COLO829 (cell line): Measurements from ENCODE around the gene ZNF276.
"Not testable (repeated sequence)": the region's sequence is repeated elsewhere in the genome, so short reads cannot be mapped to it uniquely, and the experiment has no call there.

ENCODE experiments used
- DNase-seq: peaks from one replicate; pipeline ENCODE4 v3.0.0; 2012; ENCODE audit warnings: low spot score

Gene ZNF276

GRCh38 chr16:89737341-89738071 lies 16.2 kb downstream of the ZNF276 start:
- DNase-seq = no peak

GRCh38 chr16:89738072-89738377 lies 16.7 kb downstream of the ZNF276 start:
- no peak for DNase-seq

- DNase-seq = no peak
Measured at GRCh38 chr16:89738538-89739317, 17.4 kb downstream of the ZNF276 start.

GRCh38 chr16:89739383-89739782 lies 18.0 kb downstream of the ZNF276 start:
- no peak for DNase-seq

- DNase-seq = no peak
Measured at GRCh38 chr16:89741342-89742014, 20.1 kb downstream of the ZNF276 start.

DNA sequence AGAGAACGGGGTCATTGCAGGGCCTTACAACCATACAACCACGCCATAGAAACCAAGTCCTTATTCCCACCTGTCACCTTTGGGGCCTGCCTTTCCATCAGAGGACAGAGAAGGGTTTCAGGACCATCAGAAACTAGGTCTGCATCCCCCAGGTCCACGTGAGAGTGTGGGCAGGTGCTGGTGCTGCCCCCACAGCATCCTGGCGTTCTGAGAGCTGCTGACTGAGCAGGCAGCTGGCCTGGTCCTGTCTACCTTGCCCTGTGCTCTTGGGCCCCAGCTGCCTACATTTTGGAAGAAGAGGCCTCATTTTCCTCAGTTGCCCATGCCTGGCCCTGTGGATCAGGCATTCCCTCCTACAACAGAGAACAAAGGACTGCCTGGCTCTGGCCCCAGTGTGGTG lies 21.6 kb downstream of the ZNF276 start:
- no peak for DNase-seq

- DNase-seq = no peak
Measured at GRCh38 chr16:89744813-89745212, 23.5 kb downstream of the ZNF276 start.

DNA sequence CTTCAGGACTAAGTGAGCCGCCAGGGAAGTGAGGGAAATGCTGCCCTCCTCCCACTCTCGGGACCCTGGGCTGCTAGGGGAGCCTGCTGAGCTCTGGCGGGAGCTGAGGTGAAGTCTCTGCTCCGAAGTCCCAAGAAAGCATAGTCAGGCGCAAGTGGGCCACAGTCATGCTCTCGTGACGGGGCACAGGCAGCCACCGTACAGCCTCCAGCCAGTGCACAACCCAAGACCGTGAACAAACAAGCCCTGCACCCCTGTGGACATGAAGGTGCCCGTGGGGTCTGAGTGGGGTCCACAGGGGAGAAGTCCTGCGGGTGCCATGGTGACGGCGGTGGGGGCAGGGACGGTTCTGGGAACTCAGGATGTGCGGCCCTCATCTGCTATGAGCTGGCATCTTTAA lies 24.7 kb downstream of the ZNF276 start:
- DNase-seq = no peak

DNA sequence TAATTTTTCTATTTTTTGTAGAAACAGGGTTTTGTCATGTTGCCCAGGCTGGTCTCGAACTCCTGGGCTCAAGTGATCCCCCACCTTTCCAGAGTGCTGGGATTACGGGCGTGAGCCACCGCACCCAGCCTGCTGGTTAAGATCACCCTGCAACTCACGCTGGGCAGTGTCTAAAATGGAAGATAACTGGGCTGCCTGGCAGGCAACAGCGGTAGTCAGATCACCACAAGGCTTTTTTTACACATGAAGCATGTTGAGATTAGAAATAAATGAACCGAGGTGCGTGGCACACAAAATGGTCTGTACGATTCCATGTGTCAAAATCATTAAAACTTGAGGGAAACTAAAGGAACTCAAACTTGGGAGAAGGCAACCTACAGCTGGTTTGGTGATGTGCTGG lies 26.7 kb downstream of the ZNF276 start:
- DNase-seq = no peak

DNA sequence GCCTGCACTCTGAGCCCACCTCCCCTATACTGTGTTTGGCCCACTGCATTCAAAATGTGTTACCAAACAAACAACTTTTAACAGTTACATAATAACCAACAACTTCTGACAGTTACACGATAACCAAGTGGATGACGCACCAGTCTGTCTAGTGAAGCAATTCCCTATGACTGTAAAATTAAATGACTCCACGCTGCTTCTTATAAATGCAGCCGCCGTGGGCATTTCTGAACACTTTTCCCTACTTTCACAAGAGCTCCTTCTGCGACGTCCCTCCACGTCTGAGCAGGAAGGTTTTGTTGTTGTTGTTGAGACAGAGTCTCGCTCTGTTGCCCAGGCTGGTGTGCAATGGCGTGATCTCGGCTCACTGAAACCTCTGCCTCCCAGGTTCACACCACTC lies 27.6 kb downstream of the ZNF276 start:
- DNase-seq = no peak

DNA sequence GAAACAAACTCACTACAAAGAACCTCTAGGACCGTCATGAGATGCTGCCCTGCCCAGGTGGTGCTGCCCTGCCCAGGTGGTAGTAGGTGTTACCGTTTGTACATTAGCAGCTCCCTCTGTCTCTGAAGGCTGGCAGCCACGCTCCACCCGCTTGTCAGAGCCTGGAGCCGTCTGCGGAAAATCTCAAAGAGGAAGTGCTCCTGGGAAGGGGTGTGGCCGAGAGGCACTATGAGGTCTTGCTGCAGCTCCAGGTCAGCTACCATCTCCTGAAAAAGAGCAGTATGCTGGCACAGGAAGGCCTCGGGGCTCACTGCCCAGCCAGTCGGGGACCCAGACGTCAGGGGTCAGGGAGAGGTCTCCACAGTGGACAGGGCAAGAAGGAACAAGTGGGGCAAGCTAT lies 28.3 kb downstream of the ZNF276 start:
- DNase-seq = no peak

DNA sequence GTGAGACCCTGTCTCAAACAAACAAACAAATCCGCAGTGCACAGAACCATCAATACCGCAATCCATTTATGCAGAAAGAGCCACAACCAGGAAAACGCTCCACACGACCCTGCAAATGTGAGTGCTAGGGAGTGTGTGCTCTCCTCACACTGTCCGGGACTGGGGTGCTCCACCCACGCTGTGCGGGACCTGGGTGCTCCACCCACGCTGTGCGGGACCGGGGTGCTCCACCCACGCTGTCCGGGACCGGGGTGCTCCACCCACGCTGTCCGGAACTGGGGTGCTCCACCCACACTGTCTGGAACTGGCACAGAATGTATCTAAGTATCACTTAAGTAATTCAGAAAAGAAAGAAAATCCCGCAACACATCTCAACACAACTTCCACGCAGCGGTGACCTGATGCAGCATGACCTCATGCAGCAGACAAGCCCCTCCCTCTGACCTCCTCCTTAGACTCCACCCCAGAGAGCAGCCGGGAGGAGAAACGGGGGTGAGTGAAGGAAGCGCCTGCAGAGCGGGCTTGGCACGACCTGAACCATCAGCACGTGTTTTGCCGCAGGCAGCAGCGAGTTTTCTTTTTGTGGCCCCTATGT lies 38.5 kb downstream of the ZNF276 start:
- DNase-seq = no peak

DNA sequence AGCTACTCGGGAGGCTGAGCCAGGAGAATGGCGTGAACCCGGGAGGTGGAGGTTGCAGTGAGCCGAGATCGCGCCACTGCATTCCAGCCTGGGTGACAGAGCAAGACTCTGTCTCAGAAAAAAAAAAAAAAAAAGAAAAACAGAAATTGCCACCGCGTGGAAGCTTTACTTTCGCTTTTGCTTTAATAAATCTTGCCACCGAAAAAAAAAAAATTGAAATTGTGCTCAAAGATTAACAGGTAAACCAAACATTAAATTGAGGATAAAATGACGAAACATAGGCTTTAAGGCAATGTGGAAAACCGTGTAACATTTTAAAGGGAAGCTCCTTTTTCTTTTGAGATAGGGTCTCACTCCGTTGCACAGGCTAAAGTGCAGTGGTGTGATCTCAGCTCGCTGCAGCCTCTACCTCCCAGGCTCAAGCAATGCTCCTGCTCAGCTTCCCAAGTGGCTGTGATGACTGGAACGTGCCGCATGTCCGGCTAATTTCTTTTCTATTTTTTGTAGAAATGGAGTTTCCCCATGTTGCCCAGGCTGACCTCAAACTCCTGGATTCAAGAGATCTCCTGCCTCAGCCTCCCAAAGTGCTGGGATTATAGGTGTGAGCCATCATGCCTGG lies 40.1 kb downstream of the ZNF276 start:
- DNase-seq = no peak

DNA sequence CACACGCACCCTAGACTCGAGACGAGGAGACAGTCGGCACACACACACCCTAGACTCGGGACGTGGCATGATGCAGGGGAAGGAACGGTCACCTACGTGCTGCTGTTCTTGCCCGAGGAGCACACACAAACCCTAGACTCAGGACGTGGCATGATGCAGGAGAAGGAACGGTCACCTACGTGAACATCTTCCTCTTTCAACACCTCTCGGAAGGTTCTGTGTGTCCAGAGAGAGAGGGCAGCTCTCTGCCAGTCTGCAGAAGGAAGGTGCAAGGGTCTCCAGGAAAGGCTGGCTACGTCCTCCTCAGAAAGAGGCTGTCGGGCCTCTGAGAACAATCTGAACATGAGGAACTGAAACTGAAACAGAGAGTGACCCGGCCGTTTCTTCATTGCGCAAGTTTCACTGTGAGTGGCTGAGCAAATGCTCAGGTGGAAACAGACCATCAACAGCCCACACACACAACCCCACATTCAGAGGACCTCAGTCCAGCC lies 43.4 kb downstream of the ZNF276 start:
- DNase-seq = no peak

GRCh38 chr16:89765292-89765830 lies 44.0 kb downstream of the ZNF276 start:
- no peak for DNase-seq

DNA sequence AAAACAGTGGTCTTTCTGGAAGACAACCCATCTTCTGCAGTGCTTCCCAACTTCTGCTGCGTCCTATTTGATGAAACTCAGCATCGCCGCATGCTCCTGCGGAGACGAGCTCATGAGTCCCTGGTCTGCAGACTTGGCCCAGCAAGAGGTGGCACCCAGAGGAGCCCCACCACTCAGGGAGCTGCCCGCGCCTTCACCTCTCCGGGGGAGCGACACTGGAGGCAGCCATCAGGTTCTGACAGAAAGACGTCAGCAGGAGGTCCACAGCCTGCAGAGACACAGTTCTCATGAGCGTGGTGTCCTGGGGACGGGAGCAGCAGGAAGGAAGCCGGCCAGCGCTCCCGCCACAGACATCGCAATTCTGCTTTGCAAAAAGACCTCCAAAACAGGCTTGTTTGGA lies 49.0 kb downstream of the ZNF276 start:
- no peak for DNase-seq

- no peak for DNase-seq
Measured at GRCh38 chr16:89775223-89775622, 53.9 kb downstream of the ZNF276 start.

- not testable (repeated sequence) for DNase-seq
Measured at GRCh38 chr16:89778211-89778610, 56.9 kb downstream of the ZNF276 start.

- peak; percentile 30 for DNase-seq
Measured at GRCh38 chr16:89779231-89779908, 58.0 kb downstream of the ZNF276 start.

GRCh38 chr16:89779909-89780305 lies 58.6 kb downstream of the ZNF276 start:
- no peak for DNase-seq

DNA sequence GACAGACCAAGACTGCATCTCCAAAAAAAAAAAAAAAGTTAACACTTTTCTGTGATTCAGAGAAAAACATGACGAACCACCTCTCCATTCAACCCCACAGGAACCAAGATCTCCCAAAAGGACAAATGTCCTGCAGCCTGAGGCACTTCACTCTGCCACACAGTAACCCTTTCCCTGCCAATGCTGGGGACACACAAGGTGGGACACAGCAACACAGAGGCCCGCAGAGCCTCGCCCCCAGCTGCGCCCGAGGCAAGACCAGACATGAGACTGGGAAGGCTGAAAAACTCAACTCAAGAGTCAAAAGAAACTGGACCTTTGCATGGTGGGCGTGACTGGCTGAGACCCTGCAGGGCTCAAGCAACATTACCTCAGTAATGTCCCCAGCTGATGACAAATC lies 61.2 kb downstream of the ZNF276 start:
- DNase-seq = no peak
